ENCODE results near the gene ZC3H4.
"Not testable (repeated sequence)": the region's sequence is repeated elsewhere in the genome, so short reads cannot be mapped to it uniquely, and the experiment has no call there.

The ZC3H4 gene

DNA sequence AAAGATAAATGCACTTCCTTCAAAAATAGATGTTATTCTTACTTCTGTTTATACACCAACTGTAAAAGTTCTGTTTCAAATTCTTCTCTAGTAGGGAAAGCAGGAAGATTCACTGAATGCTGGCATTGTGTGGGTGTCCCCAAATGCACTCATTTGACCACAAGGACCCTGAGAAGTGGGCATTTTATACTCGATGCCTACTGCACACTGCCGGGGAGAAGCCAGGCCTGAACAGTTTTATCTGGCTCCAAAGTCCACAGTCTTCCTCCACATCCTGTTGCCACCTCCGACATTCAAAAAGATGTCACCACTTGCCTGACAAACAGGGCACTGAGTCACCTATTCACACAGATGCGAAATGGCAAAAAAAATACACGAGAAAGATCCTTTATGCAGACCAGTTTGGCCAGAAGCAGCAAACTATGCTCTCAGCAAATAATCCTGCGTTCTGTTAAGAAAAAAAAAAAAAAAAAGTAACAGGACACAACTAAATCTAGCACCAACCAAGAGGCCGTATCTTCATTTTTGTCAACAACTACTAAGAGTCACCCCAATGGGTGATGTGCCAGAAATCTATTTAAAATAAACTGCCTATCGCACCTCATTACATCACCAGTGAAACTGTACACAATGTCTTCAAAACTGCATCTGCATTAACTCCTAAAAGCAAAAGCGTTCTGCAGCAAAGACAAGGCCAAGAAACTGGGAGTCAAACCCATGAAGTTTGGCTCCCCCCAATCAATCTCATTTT is 6.2 kb downstream of the ZC3H4 start:
- peak in 1 of 4 experiments; percentile 22 for DNase-seq

DNA sequence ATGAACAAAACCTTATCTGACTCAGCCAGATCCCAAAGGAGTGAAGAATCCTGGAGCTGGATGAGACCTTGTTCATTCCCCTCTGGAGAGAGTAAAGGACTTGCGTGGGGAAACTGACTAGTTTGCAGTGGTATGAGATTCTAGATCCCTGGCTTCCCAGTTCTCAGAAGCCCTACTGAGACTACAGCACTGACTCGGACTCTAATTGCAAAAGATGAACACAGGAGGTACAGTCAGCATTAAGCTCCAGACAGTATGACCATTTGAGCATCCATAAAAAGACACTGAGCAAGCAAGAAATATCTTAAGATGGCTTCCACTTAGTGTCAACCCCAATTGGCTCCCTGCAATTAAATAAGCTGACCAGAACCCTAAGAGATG is 6.8 kb downstream of the ZC3H4 start:
- no peak for DNase-seq

DNA sequence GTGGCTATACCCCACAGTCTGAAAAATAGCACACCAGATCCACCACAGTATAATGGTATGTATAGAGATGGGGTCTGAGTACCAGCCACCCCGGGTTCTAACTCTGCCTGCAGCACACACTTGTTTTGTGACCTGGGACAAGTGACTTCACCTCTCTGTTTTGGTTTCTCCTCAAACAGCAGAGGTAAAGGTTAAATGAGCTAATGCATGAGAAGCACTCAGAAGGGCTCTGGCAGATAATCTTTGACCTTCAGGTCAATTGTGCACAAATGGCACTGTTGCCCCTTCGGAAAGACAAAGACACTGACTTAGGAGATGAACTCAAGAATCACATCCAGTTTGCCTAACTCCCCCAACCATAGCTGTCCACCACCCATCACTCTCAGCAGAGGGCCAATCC is 7.7 kb downstream of the ZC3H4 start:
- DNase-seq, result no peak

DNA sequence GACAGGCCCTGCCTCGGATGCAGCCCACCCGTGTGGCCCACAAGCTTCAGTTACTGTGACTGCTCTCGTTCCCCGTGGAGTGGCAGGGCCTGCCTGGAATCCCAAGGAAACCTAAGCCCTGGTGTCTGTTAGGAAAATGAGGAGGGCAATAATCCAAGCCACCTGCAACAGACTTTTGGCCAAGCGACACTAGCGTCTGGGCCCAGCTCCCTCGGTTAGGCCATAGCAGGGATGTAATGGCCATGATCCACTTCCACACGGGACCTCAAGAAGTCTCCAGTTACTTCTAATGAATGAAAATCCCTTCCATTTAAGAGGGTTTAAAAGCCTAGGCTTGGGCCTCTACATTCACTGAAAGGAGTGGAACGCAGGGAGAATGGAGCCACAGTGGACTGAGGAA is 8.9 kb downstream of the ZC3H4 start:
- DNase-seq, result no peak

DNA sequence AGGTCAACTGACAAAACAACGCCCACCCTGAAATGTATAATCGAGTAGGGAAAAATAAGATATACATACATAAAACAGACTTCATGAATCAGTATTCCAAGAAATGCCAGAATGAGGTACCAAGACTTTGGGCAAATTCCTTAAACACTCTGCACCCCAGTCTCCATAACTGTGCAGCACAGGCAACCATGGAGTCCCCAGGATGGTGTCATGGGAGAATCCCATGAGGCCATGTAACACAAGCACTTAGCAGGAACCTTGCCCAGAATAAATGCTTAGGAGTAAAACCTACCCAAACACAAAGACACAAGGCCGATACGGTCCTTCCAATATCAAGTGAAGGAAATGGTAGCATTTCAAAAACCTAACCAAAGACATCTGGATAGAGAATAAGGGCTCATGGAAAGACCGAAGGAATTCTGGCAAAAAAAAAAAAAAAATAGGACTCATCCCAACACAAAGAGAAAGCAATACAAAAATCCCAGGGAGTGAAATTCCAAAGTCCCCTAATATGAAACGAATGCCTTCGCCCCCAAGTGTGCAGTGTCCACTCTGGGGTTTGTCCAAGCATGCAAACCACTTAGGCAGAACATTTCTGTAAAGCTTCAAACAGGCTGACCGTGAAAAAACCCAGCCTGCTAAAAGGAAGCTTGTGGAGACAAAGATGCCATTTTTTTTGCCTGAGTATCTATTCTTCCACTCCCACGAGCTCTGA is 11.1 kb downstream of the ZC3H4 start:
- DNase-seq, result no peak

DNA sequence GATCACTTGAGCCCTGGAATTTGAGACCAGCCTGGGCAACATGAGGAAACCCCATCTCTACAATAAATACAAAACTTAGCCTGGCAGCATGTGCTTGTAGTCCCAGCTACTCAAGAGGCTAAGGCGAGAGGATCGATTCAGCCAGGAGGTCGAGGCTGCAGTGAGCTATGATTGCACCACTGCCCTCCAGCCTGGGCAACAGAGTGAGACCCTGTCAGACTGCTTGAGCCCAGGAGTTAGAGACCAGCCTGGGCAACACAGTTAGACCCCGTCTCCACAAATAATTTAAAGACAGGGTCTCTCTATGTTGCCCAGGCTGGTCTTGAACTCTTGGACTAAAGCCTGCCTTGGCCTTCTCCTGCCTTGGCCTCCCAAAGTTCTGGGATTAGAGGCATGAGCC is 12.5 kb downstream of the ZC3H4 start:
- not testable (repeated sequence) for DNase-seq

DNA sequence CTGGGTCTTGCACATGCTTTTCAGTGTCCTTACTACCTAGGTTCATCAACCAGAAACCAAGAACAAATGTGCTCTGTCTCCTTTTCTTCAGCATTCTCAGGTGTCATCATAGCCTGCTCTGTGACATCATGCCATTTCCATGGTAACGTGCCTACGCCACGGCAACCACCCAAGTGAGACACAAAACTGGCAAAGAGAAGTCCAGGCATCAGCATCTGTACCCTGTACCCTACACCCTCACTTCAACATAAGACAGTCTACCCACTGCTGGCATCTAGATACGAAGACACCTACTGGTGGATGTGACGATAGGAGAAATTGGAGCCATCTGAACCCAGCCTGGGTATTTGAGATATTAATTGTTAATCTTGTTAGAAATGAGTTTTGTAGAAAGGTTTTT is 13.3 kb downstream of the ZC3H4 start:
- no peak for DNase-seq

DNA sequence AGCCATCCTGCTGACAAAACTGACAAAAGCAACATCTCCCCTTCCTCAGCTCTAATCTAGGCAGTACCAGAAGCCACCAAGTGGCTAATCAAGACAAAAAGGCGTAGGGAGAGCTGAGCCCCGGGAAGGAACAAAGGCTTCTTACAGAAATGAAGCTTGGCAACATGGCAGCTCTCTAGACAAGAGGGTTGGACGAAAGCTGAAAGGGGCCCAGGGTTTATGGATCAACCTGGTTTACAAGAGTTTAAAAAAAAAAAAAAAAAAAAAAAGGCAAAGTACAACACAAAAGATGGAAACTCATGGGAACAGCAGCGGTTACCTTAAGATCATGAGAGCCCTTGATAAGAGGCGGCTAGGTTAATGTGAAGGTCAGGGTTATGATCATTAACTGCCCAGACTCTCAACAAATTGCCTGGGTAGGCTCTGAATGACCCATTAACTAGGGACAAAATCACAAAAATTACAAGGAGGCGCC is 14.0 kb downstream of the ZC3H4 start:
- DNase-seq, result no peak

DNA sequence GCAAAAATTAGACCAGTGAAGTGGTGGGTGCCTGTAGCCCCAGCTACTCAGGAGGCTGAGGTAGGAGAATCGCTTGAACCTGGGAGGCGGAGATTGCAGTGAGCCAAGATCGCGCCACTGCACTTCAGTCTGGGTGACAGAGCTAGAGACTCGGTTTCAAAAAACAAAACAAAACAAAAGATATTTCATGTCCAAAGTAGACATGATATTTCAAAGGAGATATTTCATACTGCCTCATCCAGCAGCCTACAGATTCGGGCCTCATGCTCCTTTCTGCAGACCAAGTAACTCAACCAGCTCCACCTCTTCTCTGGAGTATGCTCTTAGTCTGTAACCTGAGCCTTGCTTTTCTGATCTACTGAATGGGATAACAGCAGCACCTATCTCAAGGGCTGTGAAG is 15.0 kb downstream of the ZC3H4 start:
- DNase-seq, result no peak

DNA sequence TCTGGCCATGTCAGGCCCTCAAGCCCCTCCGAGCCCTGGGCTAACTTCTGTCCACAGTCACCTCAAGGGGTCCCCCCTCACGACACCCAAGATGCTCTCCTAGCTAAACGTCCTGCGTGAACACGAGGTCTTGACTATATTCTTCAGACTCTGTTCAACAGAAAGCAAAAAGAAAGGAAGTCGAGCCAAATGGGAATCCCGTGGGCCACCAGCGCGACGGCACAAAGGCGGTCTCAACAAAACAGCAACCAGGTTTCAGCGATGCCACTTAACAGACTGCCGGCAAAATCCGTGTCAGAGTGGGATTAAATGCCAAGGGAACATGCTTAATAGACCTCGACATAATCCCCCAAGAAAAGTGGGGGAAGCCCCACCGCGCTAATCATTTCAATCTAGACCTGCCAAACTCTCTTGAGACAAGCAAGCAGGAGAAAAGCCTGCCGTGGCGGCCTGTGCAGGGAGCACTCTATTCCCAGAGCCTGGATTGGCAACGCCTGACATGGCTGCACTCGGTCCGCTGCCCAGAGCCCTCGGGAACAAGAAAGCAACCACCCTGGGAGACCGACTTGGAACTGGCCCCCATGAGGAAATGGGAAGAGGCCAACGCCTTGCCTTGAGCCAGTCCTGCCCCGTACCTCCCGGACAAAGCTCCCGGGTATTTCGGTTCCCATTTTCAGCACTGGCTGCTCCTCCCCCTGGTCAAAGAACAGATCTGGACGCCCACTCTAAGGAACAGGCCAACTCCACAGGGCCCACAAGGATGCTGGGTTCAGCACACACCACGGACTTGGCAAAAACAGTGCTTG is 16.0 kb downstream of the ZC3H4 start:
- no peak for DNase-seq

DNA sequence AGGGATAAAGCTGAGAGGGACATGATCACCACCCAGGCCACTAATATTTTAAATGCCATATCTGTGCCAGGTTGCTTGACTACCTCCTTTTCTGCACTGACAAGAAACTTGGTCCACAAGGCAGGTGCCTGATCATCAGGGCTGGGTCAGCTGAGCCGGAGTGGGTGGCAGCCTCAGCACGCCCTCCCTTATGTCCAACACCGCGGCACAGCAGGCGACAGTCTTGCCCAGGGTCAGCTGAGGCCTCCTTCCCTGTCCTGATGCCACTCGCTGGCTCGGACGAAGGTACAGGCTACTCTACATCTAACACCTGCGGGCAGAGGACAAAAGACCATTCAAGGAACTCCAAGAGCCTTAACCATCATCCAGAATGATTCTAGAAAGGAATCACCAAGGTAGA is 16.9 kb downstream of the ZC3H4 start:
- DNase-seq, result no peak

DNA sequence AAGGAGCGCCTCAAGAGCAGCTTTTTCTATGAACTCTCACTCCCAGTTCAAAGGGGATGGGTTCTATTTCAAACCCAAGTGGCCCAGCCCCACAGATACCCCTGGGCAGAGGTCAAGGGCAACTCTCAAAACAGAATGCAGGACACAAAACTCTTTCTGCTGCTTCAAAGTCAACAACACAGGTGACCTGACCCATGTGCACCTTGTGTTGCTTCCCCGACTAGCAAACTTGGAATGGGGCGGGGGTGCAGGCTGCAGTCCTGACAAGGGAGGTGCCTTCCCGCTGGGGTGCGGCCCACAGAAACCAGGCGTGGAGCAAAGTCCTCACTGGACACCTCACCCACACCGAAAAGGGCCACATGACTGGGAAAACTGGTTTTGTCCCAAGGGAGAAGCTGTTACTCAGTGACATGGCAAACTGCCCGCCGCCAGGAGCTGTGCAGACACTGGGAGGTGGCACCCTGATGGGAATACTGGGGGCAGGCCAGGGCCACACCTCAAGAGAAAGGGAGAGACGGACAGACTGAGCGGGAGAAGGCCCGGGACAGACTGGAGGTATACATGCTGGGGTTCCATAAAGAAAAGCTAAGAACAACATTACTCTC is 17.4 kb downstream of the ZC3H4 start:
- no peak for DNase-seq

DNA sequence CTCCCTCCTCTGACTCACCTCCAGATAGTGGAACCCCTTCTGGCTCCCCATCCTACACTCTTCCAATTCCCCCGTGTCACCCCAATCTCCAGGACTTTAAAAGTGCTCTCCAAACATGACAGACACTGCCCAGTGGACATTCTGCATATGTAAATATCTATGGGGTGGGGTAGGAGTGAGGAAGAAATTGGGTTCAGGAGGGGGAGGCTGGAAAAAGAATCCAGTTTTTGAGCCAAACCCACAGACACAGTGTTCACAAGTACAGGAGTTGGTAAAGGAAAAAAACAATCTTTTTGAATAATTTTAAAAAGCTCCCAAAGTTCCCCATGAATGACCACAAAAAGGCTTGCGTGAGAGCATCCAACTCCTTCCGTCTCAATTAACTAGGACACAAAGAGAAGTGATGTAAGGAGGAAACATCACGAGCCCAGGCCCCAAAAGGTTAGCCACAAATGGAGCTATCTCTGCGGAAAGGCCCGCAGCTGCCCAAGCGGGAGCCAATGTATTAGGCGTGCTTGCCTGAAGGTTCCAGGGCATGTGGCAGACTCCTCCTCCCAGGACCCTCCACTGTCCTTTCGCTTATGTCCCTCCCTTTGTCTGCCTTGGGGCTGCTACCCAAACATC is 18.0 kb downstream of the ZC3H4 start:
- no peak for DNase-seq

DNA sequence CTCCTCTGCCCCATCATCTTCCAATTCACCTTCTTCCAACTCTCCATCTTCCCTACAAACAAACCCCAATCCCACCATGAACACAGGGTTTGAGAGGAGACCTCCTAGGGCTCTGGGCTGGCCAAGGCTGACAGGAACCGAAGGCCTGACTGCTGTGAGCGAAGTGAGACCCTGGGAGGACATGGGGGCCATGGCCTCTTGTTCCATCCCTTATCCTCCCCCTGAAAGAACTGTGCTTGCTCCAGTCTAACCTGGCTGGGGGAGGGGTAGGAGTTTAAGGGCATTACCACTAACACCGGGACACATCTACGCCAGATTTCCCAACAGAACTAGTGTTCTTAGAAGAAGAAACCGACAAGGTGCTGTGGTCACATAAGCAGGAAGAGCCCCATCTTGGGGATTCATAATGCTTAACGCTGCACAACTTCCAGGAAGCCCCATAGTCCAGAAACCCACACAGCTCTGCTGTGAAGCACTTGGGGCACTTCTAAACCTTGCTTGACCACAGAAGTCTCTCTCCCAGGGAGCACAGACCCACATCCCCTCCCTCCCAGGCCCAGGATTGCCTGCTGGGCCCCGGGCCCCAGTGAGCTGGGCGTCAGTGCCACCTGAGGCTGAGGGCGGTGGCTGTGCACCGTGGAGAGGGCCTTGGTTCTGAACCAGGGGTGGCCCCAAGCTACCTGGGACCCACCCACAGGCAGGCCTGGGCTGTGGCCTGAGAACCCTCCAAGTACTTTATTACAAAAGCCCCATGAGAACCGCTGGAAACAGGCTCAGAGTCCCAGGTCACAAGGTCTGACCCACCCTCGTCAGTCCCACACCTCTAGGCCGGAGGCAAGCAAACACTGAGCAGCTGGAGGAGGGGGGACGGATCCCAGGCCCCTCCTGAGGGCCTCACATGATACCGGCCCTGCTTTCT is 18.8 kb downstream of the ZC3H4 start:
- no peak for DNase-seq

DNA sequence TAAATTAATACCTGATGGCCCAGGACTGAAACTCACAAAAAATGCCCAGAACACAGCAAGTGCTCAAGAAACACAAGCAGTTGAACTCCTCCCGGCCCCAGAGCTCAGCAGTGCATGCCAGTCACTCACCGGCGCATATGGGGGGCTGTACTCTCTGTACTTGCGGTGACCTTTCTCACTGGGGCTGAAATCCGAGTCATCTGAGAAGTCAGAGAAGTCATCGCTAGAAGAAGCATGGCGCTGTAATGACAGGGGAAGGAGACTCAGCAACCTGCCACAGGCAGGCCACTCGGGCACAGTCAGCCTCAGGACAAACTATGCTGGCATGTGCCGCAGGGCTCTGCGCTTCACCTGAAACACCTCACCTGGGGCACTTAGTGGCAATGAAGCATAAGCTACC is 19.7 kb downstream of the ZC3H4 start:
- DNase-seq, result peak in 1 of 4 experiments; percentile 19

DNA sequence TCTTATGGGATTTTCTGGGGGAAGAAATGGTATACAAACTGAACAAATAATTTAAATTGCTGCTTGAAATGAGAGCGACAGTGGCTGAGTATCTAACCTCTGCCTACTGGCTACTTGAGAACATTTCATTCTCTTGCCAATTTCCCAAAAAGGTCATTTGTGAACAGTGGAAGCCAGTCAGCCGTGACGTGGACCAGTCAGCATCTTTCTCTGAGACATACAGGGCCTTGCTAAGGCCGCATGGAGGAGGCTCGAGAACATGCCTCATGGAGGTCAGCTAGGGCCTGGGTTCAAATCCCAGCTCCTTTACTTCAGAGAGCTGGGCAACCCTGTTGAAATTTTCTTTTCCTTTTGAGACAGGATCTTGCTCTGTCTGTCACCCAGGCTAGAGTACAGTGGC is 20.3 kb downstream of the ZC3H4 start:
- DNase-seq, result no peak

DNA sequence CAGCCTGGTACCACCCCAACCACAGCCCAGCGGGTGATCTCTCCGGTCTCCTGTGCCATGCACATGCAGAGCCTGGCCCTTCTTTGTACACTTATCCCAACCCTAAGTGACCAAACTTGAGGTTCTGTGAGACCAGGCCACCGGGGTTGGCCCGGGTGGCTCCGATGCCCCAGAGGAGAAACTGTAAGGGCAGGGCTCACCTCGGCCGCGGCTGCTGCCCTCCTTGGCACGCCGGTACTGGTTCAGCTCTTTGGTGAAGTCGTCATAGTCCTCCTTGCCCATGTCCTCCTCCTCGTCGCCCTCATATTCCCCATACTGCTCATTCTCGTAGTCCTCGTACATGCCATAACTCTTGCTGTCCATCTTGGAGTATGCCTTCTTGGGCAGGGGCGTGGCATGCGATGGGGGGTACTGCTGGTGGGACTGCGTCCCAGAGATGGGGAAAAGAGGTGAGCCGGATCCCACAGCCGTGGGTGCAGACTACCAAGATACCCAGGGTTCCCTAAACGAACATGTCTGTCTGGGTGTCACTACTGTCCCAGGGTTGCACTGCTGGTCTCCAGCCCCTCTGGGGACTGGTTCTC is 23.7 kb downstream of the ZC3H4 start:
- DNase-seq, result no peak

DNA sequence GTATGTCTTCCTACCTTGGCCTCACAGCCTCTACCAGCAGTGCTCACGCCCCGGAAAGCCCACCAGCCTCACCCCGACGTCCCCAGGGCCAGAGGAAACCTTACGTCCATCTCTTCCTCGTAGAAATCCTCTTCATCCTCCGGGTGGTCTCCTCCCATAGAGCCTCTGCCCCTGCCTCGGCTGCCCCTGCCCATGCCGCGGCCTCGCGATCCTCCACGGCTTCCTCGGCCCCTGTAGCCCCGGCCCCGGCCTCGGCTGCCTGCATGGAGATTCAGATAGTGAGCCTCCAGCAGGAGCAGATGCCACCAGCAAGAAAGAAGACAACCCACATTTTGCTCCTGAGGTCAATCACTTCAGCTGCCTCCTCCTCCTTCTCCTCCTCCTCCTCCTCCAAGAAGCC is 27.3 kb downstream of the ZC3H4 start:
- DNase-seq, result no peak

DNA sequence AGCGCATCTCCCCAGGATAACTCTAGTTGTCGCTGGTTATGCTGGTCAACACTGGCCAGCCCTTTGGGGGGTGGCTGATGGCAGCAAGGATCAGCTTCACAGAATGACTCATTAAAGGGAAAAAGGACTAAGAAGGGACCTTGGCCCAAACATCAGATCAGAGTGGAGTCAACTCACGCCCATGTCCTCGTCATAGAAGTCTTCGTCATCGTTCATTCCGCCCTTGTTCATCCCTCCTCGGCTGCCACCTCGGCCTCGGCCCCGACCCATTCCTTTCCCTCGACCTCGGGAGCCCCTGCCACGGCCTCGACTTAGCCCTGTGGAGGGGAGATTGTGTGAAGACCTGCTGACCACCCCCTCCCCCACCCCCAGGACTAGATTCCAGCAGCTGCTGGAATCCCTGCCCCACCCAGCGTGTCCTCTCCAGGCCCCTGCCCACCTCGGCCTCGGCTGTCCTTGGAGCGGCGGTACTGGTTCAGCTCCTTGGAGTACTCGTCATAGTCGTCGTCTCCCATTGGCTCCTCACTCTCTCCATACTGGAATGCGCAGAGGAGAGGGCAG is 28.6 kb downstream of the ZC3H4 start:
- DNase-seq, result no peak

DNA sequence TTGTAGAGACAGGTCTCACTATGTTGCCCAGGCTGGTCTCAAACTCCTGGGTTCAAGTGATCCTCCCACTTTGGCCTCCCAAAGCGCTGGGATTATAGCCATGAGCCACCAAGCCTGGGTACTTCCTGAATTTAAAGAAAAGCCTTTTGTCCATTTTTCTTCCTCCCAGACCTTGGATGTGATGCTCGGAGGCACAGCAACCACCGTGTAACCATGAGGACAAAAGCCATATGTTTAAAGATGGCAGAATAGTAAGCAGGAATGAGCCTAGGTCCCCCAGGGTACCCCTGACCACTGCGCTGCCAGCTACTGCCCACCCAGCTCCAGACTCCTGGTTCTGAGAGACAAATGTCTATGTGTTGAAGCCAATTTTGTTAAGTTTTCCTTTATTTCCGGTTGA is 31.1 kb downstream of the ZC3H4 start:
- no peak for DNase-seq

DNA sequence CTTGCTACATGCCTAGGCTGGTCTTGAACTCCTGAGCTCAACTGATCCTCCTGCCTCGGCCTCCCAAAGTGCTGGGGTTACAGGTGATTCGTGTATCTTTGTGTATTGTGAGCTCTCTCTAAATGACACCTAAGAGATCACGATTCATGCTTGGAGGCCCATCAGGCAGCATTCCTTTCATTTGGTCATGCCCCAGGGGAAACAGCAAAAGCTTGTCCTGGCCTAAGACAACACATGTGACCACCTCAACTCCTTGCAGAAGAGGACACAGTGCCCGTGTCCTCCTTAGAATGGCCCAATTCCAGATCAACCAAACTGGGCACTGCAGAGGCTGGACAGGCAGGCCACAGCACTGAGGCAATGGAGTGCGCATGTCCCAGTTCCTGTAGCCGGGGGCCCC is 32.5 kb downstream of the ZC3H4 start:
- DNase-seq, result no peak

All from activated CD4-positive, CD25-positive, alpha-beta regulatory T cell (primary cell).